HG03095 (cell line): ENCODE results near the gene OR9A2.

Experiments used
- ATAC-seq: cut with Tn5 transposase; IDR thresholded peaks from one replicate; pipeline ENCODE4 v1.9.1; 2021; ENCODE audit warnings: moderate library complexity; ENCODE audit not compliant: unreplicated experiment

The OR9A2 gene

GRCh38 chr7:143023047-143023446, 3.9 kb downstream of the OR9A2 start:
- no peak for ATAC-seq

- ATAC-seq, result no peak
Measured at GRCh38 chr7:143018931-143019330, 8.0 kb downstream of the OR9A2 start.

GRCh38 chr7:143016996-143017395, 9.9 kb downstream of the OR9A2 start:
- ATAC-seq, result no peak

GRCh38 chr7:143015926-143016490, 10.9 kb downstream of the OR9A2 start:
- no peak for ATAC-seq

GRCh38 chr7:143015084-143015483, 11.8 kb downstream of the OR9A2 start:
- peak; percentile 97 for ATAC-seq

GRCh38 chr7:143013893-143014292, 13.0 kb downstream of the OR9A2 start:
- ATAC-seq, result no peak

- ATAC-seq, result no peak
Measured at GRCh38 chr7:143013473-143013872, 13.5 kb downstream of the OR9A2 start.

- ATAC-seq, result no peak
Measured at GRCh38 chr7:143012409-143012808, 14.5 kb downstream of the OR9A2 start.

GRCh38 chr7:143012001-143012400, 14.9 kb downstream of the OR9A2 start:
- no peak for ATAC-seq

- peak; percentile 91 for ATAC-seq
Measured at GRCh38 chr7:143008007-143008901, 18.7 kb downstream of the OR9A2 start.

- ATAC-seq, result no peak
Measured at GRCh38 chr7:143005632-143006260, 21.2 kb downstream of the OR9A2 start.

GRCh38 chr7:143003393-143004051, 23.4 kb downstream of the OR9A2 start:
- ATAC-seq, result peak; percentile 53

GRCh38 chr7:143002898-143003297, 24.0 kb downstream of the OR9A2 start:
- ATAC-seq, result no peak

GRCh38 chr7:143002106-143002505, 24.8 kb downstream of the OR9A2 start:
- no peak for ATAC-seq

- ATAC-seq, result no peak
Measured at GRCh38 chr7:143000648-143001047, 26.3 kb downstream of the OR9A2 start.

- ATAC-seq, result no peak
Measured at GRCh38 chr7:142999793-143000192, 27.1 kb downstream of the OR9A2 start.

- ATAC-seq, result no peak
Measured at GRCh38 chr7:142998966-142999365, 28.0 kb downstream of the OR9A2 start.

- no peak for ATAC-seq
Measured at GRCh38 chr7:142997456-142997989, 29.4 kb downstream of the OR9A2 start.

- no peak for ATAC-seq
Measured at GRCh38 chr7:142992427-142992826, 34.5 kb downstream of the OR9A2 start.

GRCh38 chr7:142984297-142984696, 42.6 kb downstream of the OR9A2 start:
- no peak for ATAC-seq

GRCh38 chr7:142983825-142984224, 43.1 kb downstream of the OR9A2 start:
- no peak for ATAC-seq
